ENCODE measurements around the gene C1QTNF9. TPM values are rescaled to one million over a fixed set of nuclear protein-coding genes. Genes with fewer than 3 reads are reported as not detected.

The C1QTNF9 gene
- total and polyA plus RNA-seq, 2 experiments from 2014 or later: not detected

- TF ChIP-seq CTCF (IDR thresholded peaks at IDR 0.05; ENCODE audit: poor library complexity): no peak
- TF ChIP-seq EZH2phosphoT487 (IDR thresholded peaks at IDR 0.05; ENCODE audit: low read depth, severe bottlenecking, unreplicated experiment): no peak
- TF ChIP-seq EZH2 (IDR thresholded peaks at IDR 0.05; ENCODE audit: borderline replicate concordance): no peak
- DNase-seq (ENCODE audit: low spot score): no peak
- H2AFZ ChIP-seq: no peak overlapping the region
- no peaks in the 10 kb centered on the region for H3K27me3 ChIP-seq
- H4K20me1 ChIP-seq (ENCODE audit: insufficient read depth, poor library complexity, severe bottlenecking): no peaks in the 10 kb centered on the region
- no peak overlapping the region for H3K4me3 ChIP-seq
- 96% methylated on average over 3 of the region's 3 CpGs for WGBS (ENCODE audit: low lambda C conversion rate, missing lambda C conversion rate)
- H3K4me1 ChIP-seq (ENCODE audit: insufficient read depth): peaks cover 11% of the 10 kb centered on the region
- no peaks in the 10 kb centered on the region for H3K36me3 ChIP-seq (replicated peaks; ENCODE audit: insufficient read depth, low read depth)
- H3K9me2 ChIP-seq (replicated peaks; ENCODE audit: insufficient read depth): no peaks in the 10 kb centered on the region
- H3K9me3 ChIP-seq (ENCODE audit: low read depth): no peaks in the 10 kb centered on the region
- H3K4me2 ChIP-seq: no peak overlapping the region
- no peaks in the 10 kb centered on the region for H3K79me2 ChIP-seq
- H3K27ac ChIP-seq: no peak overlapping the region
Measured at GRCh38 chr13:24265453-24265852, 43.9 kb upstream of the C1QTNF9 start.

DNA sequence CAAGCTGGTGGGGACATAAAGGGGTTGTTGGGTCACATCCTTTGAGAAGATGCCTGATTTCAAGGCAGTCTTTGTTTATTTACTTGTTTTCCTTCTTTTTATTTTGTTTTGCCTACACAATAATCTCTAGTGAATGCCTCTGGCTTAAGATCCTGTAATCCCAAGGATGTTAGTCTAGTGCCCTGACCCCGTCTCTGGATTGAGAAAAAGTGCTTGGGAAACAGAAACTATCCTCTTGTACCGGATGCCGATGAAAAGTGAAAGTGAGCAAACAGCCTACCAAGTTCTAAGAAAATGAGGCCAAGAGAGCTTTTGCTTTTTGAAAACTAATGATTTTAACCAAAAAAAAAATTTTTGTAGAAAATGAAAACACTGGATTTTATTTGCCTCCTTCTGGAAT, 42.1 kb upstream of the C1QTNF9 start:
- Histone ChIP-seq H3K79me2 (no peaks in the 10 kb centered on the region), H3K9me3 (ENCODE audit: low read depth) (no peaks in the 10 kb centered on the region), H3K4me2 (no peak overlapping the region), H4K20me1 (ENCODE audit: insufficient read depth, poor library complexity, severe bottlenecking) (no peaks in the 10 kb centered on the region), H3K4me1 (ENCODE audit: insufficient read depth) (peaks cover 25% of the 10 kb centered on the region), H3K4me3 (no peak overlapping the region), H2AFZ (no peak overlapping the region), H3K36me3 (replicated peaks; ENCODE audit: insufficient read depth, low read depth) (no peaks in the 10 kb centered on the region), H3K27me3 (no peaks in the 10 kb centered on the region), H3K27ac (no peak overlapping the region), H3K9me2 (replicated peaks; ENCODE audit: insufficient read depth) (no peaks in the 10 kb centered on the region)
- 94% methylated on average over 3 of the region's 3 CpGs for WGBS (ENCODE audit: low lambda C conversion rate, missing lambda C conversion rate)
- no peak for DNase-seq (ENCODE audit: low spot score)
- no peak for TF ChIP-seq EZH2phosphoT487 (IDR thresholded peaks at IDR 0.05; ENCODE audit: low read depth, severe bottlenecking, unreplicated experiment)
- no peak for TF ChIP-seq EZH2 (IDR thresholded peaks at IDR 0.05; ENCODE audit: borderline replicate concordance)
- TF ChIP-seq CTCF (IDR thresholded peaks at IDR 0.05; ENCODE audit: poor library complexity): no peak

DNA sequence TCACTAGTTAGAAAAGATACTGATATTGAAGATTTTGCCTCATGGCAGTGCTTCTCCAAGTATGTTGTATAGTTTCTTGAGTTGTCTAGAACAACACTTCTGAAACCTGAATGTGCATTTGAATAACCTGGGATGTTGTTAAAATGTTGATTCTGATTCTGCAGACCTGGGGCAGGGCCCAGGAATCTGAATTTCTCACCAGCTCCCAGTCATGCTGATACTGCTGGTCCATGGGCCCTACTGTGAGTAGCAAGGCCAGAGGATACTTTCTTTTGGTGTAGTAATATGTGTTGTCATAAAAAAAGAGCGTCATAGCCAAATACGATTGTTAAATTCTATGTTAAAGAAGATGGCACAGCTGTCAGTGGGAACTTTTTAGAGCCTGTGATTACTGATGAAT, 41.6 kb upstream of the C1QTNF9 start:
- H3K9me3 ChIP-seq (ENCODE audit: low read depth): no peaks in the 10 kb centered on the region
- H3K4me1 ChIP-seq (ENCODE audit: insufficient read depth): peaks cover 31% of the 10 kb centered on the region
- no peaks in the 10 kb centered on the region for H3K27me3 ChIP-seq
- no peak overlapping the region for H3K27ac ChIP-seq
- DNase-seq (ENCODE audit: low spot score): no peak
- no peak overlapping the region for H3K4me3 ChIP-seq
- H3K4me2 ChIP-seq: no peak overlapping the region
- H2AFZ ChIP-seq: no peak overlapping the region
- H4K20me1 ChIP-seq (ENCODE audit: insufficient read depth, poor library complexity, severe bottlenecking): no peaks in the 10 kb centered on the region
- no peaks in the 10 kb centered on the region for H3K36me3 ChIP-seq (replicated peaks; ENCODE audit: insufficient read depth, low read depth)
- 98% methylated on average over 2 of the region's 2 CpGs for WGBS (ENCODE audit: low lambda C conversion rate, missing lambda C conversion rate)
- H3K79me2 ChIP-seq: no peaks in the 10 kb centered on the region
- no peak for TF ChIP-seq EZH2phosphoT487 (IDR thresholded peaks at IDR 0.05; ENCODE audit: low read depth, severe bottlenecking, unreplicated experiment)
- TF ChIP-seq CTCF (IDR thresholded peaks at IDR 0.05; ENCODE audit: poor library complexity): no peak
- no peak for TF ChIP-seq EZH2 (IDR thresholded peaks at IDR 0.05; ENCODE audit: borderline replicate concordance)
- no peaks in the 10 kb centered on the region for H3K9me2 ChIP-seq (replicated peaks; ENCODE audit: insufficient read depth)

- no peak overlapping the region for H3K27ac ChIP-seq
- no peak overlapping the region for H3K4me3 ChIP-seq
- H3K36me3 ChIP-seq (replicated peaks; ENCODE audit: insufficient read depth, low read depth): no peaks in the 10 kb centered on the region
- no peaks in the 10 kb centered on the region for H3K79me2 ChIP-seq
- no peaks in the 10 kb centered on the region for H4K20me1 ChIP-seq (ENCODE audit: insufficient read depth, poor library complexity, severe bottlenecking)
- H3K4me1 ChIP-seq (ENCODE audit: insufficient read depth): peaks cover 28% of the 10 kb centered on the region
- no peaks in the 10 kb centered on the region for H3K9me2 ChIP-seq (replicated peaks; ENCODE audit: insufficient read depth)
- H3K9me3 ChIP-seq (ENCODE audit: low read depth): no peaks in the 10 kb centered on the region
- no peak for DNase-seq (ENCODE audit: low spot score)
- H2AFZ ChIP-seq: no peak overlapping the region
- no peak overlapping the region for H3K4me2 ChIP-seq
- H3K27me3 ChIP-seq: no peaks in the 10 kb centered on the region
- whole genome bisulfite sequencing (ENCODE audit: low lambda C conversion rate, missing lambda C conversion rate): 94% methylated on average over 4 of the region's 4 CpGs
- TF ChIP-seq EZH2phosphoT487 (IDR thresholded peaks at IDR 0.05; ENCODE audit: low read depth, severe bottlenecking, unreplicated experiment) (no peak), EZH2 (IDR thresholded peaks at IDR 0.05; ENCODE audit: borderline replicate concordance) (no peak), CTCF (IDR thresholded peaks at IDR 0.05; ENCODE audit: poor library complexity) (no peak)
Measured at GRCh38 chr13:24269821-24270220, 39.6 kb upstream of the C1QTNF9 start.
